Astrocyte (in vitro differentiated cells and primary cell): ENCODE measurements around the gene PPFIBP1. TPM values are rescaled to one million over a fixed set of nuclear protein-coding genes. Genes with fewer than 3 reads are reported as not detected.

Experiments
- DNase-seq: peaks from one replicate; pipeline ENCODE4 v3.0.0-alpha.2; 2010; ENCODE audit warnings: low read depth
- FAIRE-seq: peaks from 2 replicates; lab custom pipeline; 2011; peaks lifted over from hg19 to GRCh38; lab: Jason Lieb, UNC
- H2AFZ ChIP-seq: 2 replicates; pipeline ENCODE4 v1.6.0; 2012; ENCODE audit warnings: low read depth, low read length, inconsistent platforms
- H3K27ac ChIP-seq: 2 replicates; pipeline ENCODE4 v1.5.1; 2011; ENCODE audit warnings: low read depth, low read length, inconsistent platforms
- H3K27me3 ChIP-seq: 2 replicates; pipeline ENCODE4 v1.6.0; 2011; ENCODE audit warnings: low read length, inconsistent platforms; ENCODE audit not compliant: insufficient read depth
- H3K36me3 ChIP-seq: 2 replicates; pipeline ENCODE4 v1.5.1; 2011; ENCODE audit warnings: low read length, inconsistent platforms; ENCODE audit not compliant: insufficient read depth
- H3K4me1 ChIP-seq: 2 replicates; pipeline ENCODE4 v1.5.1; 2011; ENCODE audit warnings: low read length, inconsistent platforms; ENCODE audit not compliant: insufficient read depth
- H3K4me2 ChIP-seq: 2 replicates; pipeline ENCODE4 v1.6.0; 2012; ENCODE audit warnings: low read length, inconsistent platforms
- H3K4me3 ChIP-seq: 2 replicates; pipeline ENCODE4 v1.5.1; 2011; ENCODE audit warnings: low read depth, mild to moderate bottlenecking, low read length, inconsistent platforms; ENCODE audit not compliant: insufficient read depth
- H3K79me2 ChIP-seq: 2 replicates; pipeline ENCODE4 v1.6.0; 2012; ENCODE audit warnings: mild to moderate bottlenecking, low read length, inconsistent platforms; ENCODE audit not compliant: insufficient read depth
- H3K9ac ChIP-seq: 2 replicates; pipeline ENCODE4 v1.6.0; 2012; ENCODE audit warnings: mild to moderate bottlenecking, low read length, inconsistent platforms
- H3K9me3 ChIP-seq: 2 replicates; pipeline ENCODE4 v1.5.1; 2012; ENCODE audit warnings: low read depth, mild to moderate bottlenecking, low read length, inconsistent platforms; ENCODE audit not compliant: insufficient read depth
- H4K20me1 ChIP-seq: 2 replicates; pipeline ENCODE4 v1.6.0; 2012; ENCODE audit warnings: low read length, inconsistent platforms; ENCODE audit not compliant: insufficient read depth
- H3K27ac Mint-ChIP-seq: one replicate; pipeline ENCODE4 v1.8.0; 2021; ENCODE audit warnings: mild to moderate bottlenecking, mixed read lengths; ENCODE audit not compliant: unreplicated experiment
- H3K27me3 Mint-ChIP-seq: one replicate; pipeline ENCODE4 v1.8.0; 2021; ENCODE audit warnings: low read depth, mixed read lengths; ENCODE audit not compliant: unreplicated experiment
- H3K36me3 Mint-ChIP-seq: one replicate; pipeline ENCODE4 v1.8.0; 2021; ENCODE audit warnings: low read depth, mixed read lengths; ENCODE audit not compliant: unreplicated experiment
- H3K4me1 Mint-ChIP-seq: one replicate; pipeline ENCODE4 v1.8.0; 2021; ENCODE audit warnings: low read depth, mixed read lengths; ENCODE audit not compliant: unreplicated experiment
- H3K4me3 Mint-ChIP-seq: one replicate; pipeline ENCODE4 v1.8.0; 2021; ENCODE audit warnings: mild to moderate bottlenecking, moderate library complexity, mixed read lengths; ENCODE audit not compliant: unreplicated experiment
- H3K9me3 Mint-ChIP-seq: one replicate; pipeline ENCODE4 v1.8.0; 2021; ENCODE audit warnings: mild to moderate bottlenecking, mixed read lengths; ENCODE audit not compliant: unreplicated experiment
- CTCF ChIP-seq: IDR thresholded peaks from 2 replicates; pipeline ENCODE4 v1.5.1; 2011; ENCODE audit warnings: low read depth, mild to moderate bottlenecking, inconsistent platforms, low read length, moderate library complexity; ENCODE audit not compliant: insufficient read depth
- EZH2 ChIP-seq: IDR thresholded peaks from 2 replicates; pipeline ENCODE4 v1.6.1; 2012; ENCODE audit warnings: mild to moderate bottlenecking, low read length, inconsistent platforms; ENCODE audit not compliant: insufficient read depth
- total RNA-seq: library from RNA; stranded (reverse); gene quantifications from 2 replicates; pipeline ENCODE4 v1.2.1, GENCODE V29; 2021

The PPFIBP1 gene
- total RNA-seq, 1 donor from 2014 or later: 147 TPM

- no peak overlapping the region for H3K27ac ChIP-seq
- H2AFZ ChIP-seq: no peak overlapping the region
- H3K36me3 Mint-ChIP-seq: peaks cover 14% of the 10 kb centered on the region
- no peaks in the 10 kb centered on the region for H4K20me1 ChIP-seq
- no peaks in the 10 kb centered on the region for H3K9me3 ChIP-seq
- H3K79me2 ChIP-seq: peaks cover 9% of the 10 kb centered on the region
- H3K4me2 ChIP-seq: no peak overlapping the region
- H3K4me3 ChIP-seq: no peak overlapping the region
- TF ChIP-seq EZH2: no peak
- no peak for TF ChIP-seq CTCF
- no peaks in the 10 kb centered on the region for H3K27me3 Mint-ChIP-seq
- peaks cover 21% of the 10 kb centered on the region for H3K36me3 ChIP-seq
- FAIRE-seq (no peak), DNase-seq (no peak)
- no peak overlapping the region for H3K27ac Mint-ChIP-seq
- H3K4me1 ChIP-seq: no peaks in the 10 kb centered on the region
- H3K4me3 Mint-ChIP-seq: no peak overlapping the region
- H3K9me3 Mint-ChIP-seq: peaks cover 2% of the 10 kb centered on the region
- H3K9ac ChIP-seq: no peak overlapping the region
- peaks cover 4% of the 10 kb centered on the region for H3K4me1 Mint-ChIP-seq
- no peaks in the 10 kb centered on the region for H3K27me3 ChIP-seq
Observed at GRCh38 chr12:27743601-27744000, 219.6 kb downstream of the PPFIBP1 start.

Other genes starting within 250 kb of the PPFIBP1 start
- gene BMAL2, start 191.4 kb upstream of the PPFIBP1 start, total RNA-seq: 12.1 and 13.6 TPM in 2 replicates
- 0.32 and 0.46 TPM in 2 replicates for gene SMCO2, start 77.5 kb upstream of the PPFIBP1 start, total RNA-seq
- 2.1 and 3.8 TPM in 2 replicates for gene REP15, start 172.2 kb downstream of the PPFIBP1 start, total RNA-seq
- 48.2 and 50.4 TPM in 2 replicates for gene MRPS35, start 186.6 kb downstream of the PPFIBP1 start, total RNA-seq